H1 (cell line): Measurements from ENCODE around the gene ABHD8. TPM values are rescaled to one million over a fixed set of nuclear protein-coding genes. Genes with fewer than 3 reads are reported as not detected.

Experiments
- CHD1 ChIP-seq: IDR thresholded peaks from 2 replicates; pipeline ENCODE4 v1.6.1; 2012; ENCODE audit warnings: low read depth, low read length, improper control_type of control experiment
- MAX ChIP-seq: IDR thresholded peaks from 2 replicates; pipeline ENCODE4 v1.6.1; 2012; ENCODE audit warnings: inconsistent platforms
- SAP30 ChIP-seq: fragments of 300-600 bp; sonication (generic); IDR thresholded peaks from 2 replicates; pipeline ENCODE4 v1.7.1; 2012; ENCODE audit warnings: low read length, moderate library complexity, mild to moderate bottlenecking, inconsistent platforms; ENCODE audit not compliant: insufficient read depth, insufficient replicate concordance
- SP2 ChIP-seq: IDR thresholded peaks from 2 replicates; pipeline ENCODE4 v1.6.1; 2012; ENCODE audit warnings: mild to moderate bottlenecking, low read length, inconsistent platforms
- SRF ChIP-seq: IDR thresholded peaks from 2 replicates; pipeline ENCODE4 v1.6.1; 2011; ENCODE audit warnings: mild to moderate bottlenecking, low read depth, low read length, moderate library complexity
- polyA plus RNA-seq, 7 experiments: library from polyadenylated mRNA; depleted of rRNA in 3 of 7; stranded (reverse) in 5 of 7; unstranded in 2 of 7; fragments of >200 nt in 5 of 7; fragments of 200-250 nt in 2 of 7; gene quantifications; 1 replicate in 5 of 7; 2 replicates in 1 of 7; 4 replicates in 1 of 7; pipeline versions ENCODE4 v1.2.1 to v1.2.3, GENCODE V29; 2011 to 2013; ENCODE audit warnings: missing spikeins in 2 of 7, mixed read lengths in 2 of 7
- total RNA-seq: library from RNA; stranded (reverse); fragmentation: NEBNext Ultra II Directional; extraction: Animal tissue kit (Norgen Biotek cat#: 25700); gene quantifications from 2 replicates; pipeline ENCODE4 v1.2.1, GENCODE V29; 2021

Gene ABHD8
- total and polyA plus RNA-seq, 2 of the 8 experiments (the other 6 are each of a cell fraction or from before 2014, with no cell fraction given), result 11.3 to 18.7 TPM

GRCh38 chr19:17303940-17304267, 679 bp upstream of the ABHD8 start (continued):
- TF ChIP-seq MAX (no peak), SAP30 (no peak), SRF (no peak), CHD1 (no peak), SP2 (no peak)
